Fibroblast of skin of abdomen (primary cell): Measurements from ENCODE around the gene PDE4D.
"Not testable (repeated sequence)": the region's sequence is repeated elsewhere in the genome, so short reads cannot be mapped to it uniquely, and the experiment has no call there.

Source experiments
- DNase-seq: peaks from one replicate; pipeline ENCODE4 v3.0.0-alpha.2; 2013

The PDE4D gene

GRCh38 chr5:59694411-59694810 lies 199.1 kb downstream of the PDE4D start:
- no peak for DNase-seq

GRCh38 chr5:59693492-59694309 lies 199.8 kb downstream of the PDE4D start:
- no peak for DNase-seq

GRCh38 chr5:59685793-59686192 lies 207.7 kb downstream of the PDE4D start:
- peak; percentile 55 for DNase-seq

- DNase-seq, result peak; percentile 53
Observed at GRCh38 chr5:59685191-59685530, 208.4 kb downstream of the PDE4D start.

GRCh38 chr5:59684388-59685190 lies 208.9 kb downstream of the PDE4D start:
- peak; percentile 13 for DNase-seq

GRCh38 chr5:59683311-59683710 lies 210.2 kb downstream of the PDE4D start:
- no peak for DNase-seq

- no peak for DNase-seq
Observed at GRCh38 chr5:59682542-59682941, 211.0 kb downstream of the PDE4D start.

- no peak for DNase-seq
Observed at GRCh38 chr5:59678943-59679342, 214.6 kb downstream of the PDE4D start.

GRCh38 chr5:59674763-59675162 lies 218.8 kb downstream of the PDE4D start:
- no peak for DNase-seq

- peak; percentile 62 for DNase-seq
Observed at GRCh38 chr5:59673438-59674058, 220.0 kb downstream of the PDE4D start.

- no peak for DNase-seq
Observed at GRCh38 chr5:59666440-59667068, 227.0 kb downstream of the PDE4D start.

- not testable (repeated sequence) for DNase-seq
Observed at GRCh38 chr5:59665832-59666203, 227.7 kb downstream of the PDE4D start.

- no peak for DNase-seq
Observed at GRCh38 chr5:59665086-59665831, 228.3 kb downstream of the PDE4D start.

GRCh38 chr5:59661954-59662615 lies 231.4 kb downstream of the PDE4D start:
- peak; percentile 66 for DNase-seq

- no peak for DNase-seq
Observed at GRCh38 chr5:59661311-59661710, 232.2 kb downstream of the PDE4D start.

- peak; percentile 37 for DNase-seq
Observed at GRCh38 chr5:59660737-59661136, 232.8 kb downstream of the PDE4D start.

- DNase-seq, result no peak
Observed at GRCh38 chr5:59656351-59657254, 236.9 kb downstream of the PDE4D start.

- no peak for DNase-seq
Observed at GRCh38 chr5:59655693-59656309, 237.7 kb downstream of the PDE4D start.

- DNase-seq, result no peak
Observed at GRCh38 chr5:59654691-59655090, 238.8 kb downstream of the PDE4D start.

GRCh38 chr5:59652449-59652848 lies 241.1 kb downstream of the PDE4D start:
- no peak for DNase-seq
